ENCODE data around the gene ZFYVE26. TPM values are rescaled to one million over a fixed set of nuclear protein-coding genes. Genes with fewer than 3 reads are reported as not detected.
"Not testable (repeated sequence)": the region's sequence is repeated elsewhere in the genome, so short reads cannot be mapped to it uniquely, and the experiment has no call there.

The ZFYVE26 gene
- total RNA-seq: 22.0 TPM

DNA sequence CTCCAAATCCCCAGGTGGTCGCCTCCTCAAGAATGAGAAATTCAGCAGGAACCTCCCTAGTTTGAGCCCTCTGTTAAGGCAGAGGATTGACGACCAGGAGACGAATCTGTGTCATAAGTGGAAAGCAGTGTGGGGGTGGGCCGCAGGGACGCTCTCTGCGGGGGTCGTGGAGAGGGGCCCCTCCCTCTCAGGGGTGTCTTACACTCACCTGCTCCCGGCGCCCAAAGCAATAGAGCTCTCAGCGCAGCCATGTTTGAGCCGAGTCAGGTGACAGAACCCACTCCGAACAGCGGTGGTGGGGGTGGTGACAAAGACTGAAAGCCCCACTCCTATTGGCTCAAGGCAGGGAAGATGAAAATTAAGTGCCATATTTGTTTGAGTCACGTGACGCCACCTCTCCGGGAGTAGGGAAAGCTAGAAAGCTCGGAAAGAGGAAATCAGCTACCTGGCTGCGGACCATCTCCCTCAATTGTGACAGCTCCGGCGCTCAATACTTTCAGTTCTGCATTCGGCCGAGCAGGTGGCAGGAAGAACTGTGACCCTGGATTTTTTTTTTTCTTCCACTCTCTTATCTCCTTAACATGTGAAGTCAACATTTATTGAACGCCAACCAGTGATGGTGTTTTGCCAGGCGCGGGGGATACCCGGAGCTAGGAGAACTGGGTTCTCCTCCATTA, at the start of gene ZFYVE26:
TSS of gene ZFYVE26 (minus strand) at position 265 of the 677 bp plus-strand sequence. CDS start 627 bp downstream, outside the sequence.
- DNase-seq: peak; percentile 92

DNA sequence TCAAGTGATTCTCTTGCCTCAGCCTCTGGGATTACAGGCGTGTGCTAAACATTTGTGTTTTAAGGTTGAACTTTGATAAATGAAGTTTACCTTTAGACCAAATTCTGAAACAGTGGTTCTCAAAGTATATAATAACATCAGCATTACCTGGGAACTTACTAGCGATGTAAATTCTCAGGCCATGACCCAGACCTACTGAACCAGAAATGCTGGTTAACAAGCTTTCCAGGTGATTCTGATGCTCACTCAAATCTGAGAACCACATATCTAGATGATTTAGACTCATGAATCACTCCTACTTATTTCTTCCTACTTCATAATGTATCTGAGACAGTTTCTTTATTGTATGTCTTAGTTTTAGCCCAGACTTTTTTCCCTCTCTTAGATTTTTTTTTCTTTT, 46.8 kb upstream of the ZFYVE26 start:
- DNase-seq: no peak

DNA sequence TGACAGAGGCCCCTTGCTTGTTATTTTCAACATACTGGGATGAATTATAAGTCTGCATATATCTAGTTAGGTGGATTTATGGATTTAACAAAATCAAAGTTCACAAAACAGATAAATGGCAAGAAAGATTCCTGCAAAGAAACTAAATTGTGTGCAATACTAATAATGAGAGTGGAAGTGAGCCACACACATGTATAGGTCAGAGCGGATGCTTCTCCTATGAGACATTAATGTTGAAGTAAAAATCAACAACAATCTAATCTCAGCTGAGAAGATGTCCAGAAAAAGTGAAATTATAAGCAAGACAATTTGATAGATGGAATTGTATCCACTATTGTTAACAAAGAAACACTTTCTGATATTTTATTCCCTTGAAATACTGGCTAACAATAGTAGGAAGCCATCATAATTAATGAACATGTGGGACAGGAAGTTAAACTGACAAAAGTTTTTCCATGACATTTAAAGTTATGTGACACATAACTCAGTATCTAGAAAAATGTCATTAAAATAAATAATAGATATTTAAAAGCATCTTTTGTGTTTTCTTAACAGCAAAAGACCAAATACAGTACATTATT, 42.9 kb upstream of the ZFYVE26 start:
- no peak for DNase-seq

DNA sequence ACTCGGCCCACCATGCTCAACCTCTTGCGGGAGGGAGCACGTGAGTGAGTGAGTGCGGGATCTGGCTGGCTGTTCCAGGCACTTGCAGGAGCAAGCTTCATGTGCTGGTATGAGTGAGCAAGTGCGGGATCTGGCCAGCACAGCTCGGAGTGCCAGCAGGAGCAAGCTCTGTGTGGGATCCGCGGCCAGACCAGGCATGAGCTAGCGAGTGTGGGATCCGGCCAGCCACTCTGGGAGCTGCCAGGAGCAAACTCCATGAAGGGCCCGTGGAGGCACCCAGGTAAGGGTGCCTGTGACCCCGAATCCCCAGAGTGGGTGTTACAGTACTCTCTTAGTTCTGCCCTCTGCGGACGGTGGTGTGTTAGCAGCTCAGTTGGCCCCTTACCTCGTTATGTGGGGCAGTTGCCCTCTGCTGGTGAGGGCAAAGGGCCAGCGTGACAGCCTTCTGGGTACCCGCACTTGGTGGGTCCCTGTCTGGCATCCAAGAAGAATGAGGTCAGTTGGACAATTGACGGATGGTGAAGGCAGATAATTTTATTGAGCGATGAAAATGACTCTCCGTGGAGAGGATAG, 41.5 kb upstream of the ZFYVE26 start:
- no peak for DNase-seq

DNA sequence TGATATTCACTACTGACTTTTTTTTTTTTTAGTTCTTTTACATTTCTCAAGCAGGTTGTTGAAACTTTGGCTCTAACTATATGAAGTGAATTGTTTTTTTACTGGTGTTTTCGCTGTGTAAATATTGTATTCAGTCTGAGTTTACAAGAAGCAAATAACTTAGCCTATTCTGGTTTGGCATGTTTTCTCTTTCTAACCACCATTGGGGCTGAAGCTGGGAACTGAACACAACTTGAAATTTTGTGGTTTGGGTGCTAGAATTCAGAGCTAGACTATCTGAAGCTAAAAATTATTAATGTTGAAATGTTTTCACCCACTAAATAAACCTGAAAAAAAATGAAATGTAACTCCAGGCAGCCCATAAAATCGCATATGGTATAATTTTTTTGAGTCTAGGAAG, 40.4 kb upstream of the ZFYVE26 start:
- no peak for DNase-seq

DNA sequence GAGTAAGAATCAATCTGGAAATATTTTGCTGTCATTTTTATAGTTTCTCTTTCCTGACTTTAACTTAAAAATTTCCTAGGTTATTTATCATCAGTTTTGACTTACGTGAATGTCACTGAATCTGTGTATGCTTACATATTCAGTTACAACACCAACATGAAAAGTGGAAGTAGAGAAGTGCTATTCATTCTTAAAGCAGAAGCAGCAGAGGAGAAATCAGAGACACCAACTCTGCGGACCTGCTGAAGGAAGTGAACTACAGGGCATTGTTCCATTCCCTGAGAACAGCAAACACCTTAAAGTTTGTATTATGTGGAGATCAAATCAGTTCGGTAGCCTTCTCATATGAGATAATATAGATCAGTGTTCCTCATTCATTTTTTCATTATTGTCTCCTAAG, 37.3 kb upstream of the ZFYVE26 start:
- DNase-seq: no peak

DNA sequence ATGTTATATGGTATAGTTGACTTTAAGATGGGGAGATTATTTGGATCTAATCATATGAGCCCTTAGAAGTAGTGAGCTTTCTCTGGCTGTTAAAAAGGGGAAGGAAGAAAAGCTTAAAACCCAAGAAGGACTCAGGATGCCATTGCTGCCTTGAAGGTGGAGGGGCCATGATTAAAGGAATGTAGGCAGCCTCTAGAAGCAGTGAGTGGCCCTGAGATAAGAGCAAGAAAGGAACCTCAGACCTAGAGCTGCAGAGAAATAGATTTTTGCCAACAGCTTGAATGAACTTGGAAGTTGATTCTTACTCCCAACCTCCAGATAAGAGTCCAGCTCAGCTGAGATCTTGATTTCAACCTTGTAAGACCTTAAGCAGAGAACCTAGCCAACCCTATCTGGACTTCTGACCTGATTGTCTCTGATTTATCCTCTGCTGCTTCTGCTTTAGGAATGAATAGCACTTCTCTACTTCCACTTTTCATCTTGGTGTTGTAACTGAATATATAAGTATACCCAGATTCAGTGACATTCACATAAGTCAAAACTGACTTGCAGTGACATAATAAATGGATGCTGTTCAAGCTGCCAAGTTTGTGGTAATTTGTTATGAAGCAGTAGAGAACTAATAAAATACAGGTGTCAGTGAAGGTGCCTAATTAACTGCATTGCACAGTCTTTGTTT, 36.7 kb upstream of the ZFYVE26 start:
- no peak for DNase-seq

DNA sequence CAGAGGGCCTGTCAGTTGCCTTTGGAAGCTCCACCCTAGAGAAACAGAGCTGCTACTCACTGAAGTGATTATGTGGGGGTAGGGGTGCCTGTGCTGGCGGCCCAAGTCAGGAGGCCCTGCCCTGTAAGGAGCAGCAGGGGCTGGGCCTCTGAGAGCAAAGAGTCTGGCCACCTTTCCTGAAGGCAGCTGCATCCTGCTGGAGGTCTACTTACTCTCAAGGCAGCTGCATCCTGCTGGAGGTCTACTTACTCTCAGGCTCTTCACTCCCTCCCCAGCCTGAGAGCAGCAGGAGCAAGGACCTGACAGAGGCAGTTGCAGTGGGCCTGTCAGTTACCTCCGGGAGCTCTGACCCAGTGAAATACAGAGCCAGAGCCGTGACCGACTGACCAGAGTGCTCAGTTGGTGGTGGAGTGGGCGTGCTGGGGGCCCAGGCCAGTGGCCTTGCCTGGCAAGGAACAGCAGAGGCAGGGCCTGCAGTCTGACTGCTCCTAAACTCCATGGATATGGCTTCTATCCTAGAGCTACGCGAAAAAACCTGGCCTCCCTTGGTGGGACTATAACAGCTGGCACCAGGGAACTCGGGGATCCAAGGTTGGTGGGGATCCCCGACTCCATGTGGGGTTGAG, 35.5 kb upstream of the ZFYVE26 start:
- no peak for DNase-seq

DNA sequence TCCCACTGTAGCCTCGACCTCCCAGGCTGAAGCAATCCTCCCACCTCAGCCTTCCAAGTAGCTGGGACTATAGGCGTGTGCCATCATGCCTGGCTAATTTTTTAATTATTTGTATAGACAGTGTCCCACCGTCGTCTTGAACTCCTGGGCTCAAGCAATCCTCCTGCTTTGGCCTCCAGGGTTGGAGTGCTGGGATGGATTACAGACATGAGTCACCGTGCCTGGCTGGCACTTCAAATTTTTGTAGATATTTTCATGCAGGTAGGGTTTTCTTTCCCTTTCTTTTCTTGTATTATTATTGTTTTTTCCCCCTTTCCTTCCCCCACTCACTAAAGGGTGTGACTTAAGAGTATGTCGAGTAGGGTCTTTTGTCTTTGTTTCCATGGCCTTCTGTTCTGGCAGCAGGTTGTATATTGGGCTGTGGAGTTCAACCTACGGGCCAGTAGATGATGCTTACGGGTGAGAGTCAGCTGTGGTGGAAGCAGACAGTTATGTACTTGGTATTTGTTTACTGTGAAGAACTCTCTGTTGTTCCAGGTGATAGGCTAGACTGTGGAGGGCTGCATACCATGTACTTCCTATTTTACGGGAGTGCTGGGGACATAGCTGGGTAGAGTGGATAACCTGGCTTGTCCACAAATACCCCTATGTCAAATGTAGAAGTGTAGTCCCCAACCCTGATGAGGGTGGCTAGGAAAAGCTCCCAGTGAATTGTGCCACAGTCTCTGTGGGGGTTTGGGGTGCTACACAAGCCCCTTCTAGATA, 33.9 kb upstream of the ZFYVE26 start:
- DNase-seq: no peak

DNA sequence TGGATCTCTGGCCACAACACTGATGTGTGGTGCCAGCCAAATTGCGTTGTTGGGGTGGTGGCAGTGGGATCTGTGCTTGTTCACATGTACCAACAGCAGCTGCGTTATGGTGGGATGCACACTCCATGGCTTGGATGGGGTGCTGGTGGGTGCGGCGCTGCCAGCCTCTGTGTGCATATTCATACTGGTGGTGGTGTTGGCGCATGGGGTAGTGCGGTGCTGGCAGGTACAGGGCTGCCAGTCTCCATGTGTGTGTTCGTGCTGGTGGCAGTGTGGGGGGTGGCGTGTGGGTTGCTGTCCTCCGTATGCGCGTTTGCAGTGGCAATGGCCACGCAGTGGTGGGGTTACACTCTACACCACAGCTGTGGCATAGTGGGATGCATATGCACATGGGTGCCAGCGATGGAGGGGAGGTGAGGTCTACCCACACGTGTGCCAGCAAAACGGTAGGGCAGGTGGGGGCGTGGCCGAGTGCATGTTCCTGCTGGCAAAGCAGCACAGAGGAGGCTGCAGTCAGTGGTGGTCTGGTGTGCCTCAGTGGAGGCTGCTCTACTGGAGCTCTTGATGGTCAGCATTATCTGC, 29.7 kb upstream of the ZFYVE26 start:
- no peak for DNase-seq

DNA sequence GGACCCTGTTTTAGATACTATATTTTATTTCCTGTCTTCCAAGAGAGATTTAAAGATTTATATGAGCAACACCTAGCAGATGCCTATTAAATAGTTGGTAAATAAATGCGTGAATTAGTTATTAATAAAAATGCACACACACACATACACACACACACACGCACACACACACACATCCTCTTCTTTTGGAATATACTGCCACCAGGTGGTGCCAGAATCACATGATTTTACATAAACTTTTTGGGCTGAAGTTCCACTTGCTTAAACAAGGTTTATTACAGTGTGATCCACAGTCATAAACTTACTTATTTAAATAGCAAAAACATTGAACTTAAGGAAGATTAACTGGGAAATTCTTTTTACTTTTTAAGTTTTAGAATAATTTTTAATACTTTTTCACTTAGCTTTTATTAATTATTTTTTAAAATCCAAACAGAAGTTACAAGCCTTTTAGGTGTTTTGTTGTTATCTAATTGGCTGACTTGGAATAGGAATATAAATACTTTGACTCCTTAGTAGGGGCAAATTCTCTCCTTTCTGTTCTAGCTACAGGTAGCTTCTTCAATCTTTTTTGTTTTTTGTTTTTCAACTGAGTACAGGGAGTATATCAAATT, 20.7 kb upstream of the ZFYVE26 start:
- DNase-seq: no peak

DNA sequence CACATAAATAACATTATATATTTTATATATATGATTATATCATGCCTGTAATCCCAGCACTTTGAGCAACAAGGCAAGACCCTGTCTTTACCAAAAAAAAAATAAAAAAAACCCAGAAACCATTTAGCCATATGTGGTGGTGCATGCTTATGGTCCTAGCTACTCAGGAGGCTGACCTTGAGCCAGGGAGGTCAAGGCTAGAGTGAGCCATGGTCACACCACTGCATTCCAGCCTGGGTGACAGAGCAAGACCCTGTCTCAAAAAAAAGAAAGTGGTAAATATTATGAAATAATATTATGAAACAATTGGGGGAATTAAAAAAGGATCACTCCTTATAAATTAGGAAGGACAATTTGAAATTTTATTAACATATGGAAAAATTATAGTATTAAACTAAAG, 19.2 kb upstream of the ZFYVE26 start:
- no peak for DNase-seq

DNA sequence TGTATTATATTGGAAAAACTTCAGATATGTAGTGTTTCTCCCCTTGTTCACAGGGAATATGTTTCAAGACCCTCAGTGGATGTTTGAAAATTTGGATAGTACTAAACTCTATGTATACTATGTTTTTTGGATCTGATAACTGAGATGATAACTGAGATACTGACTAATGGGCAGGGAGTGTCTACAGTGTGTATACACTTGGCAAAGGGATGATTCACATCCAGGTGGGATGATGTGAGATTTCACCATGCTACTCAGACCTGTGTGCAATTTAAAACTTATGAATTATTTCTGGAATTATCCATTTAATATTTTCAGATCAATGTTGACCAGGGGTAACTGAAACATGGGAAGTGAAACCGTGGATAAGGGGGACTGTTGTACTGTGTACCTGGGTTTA, 17.0 kb upstream of the ZFYVE26 start:
- DNase-seq: no peak

DNA sequence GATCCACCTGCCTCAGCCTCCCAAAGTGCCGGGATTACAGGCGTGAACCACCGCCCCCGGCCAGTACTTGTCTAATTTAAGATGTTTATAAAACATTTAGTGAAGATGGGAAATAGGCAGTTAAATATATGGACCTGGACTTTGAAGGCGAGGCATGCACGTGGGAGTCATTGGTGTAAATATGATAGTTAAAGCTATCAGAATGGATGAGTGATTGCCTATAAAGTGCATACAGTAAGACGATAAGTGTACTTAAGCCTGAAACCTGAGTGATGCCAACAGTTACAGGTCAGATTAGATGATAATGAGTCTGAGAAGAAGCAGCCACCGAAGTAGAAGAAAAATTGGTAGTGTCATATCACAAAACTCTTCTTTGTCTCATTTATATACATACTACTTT, 14.7 kb upstream of the ZFYVE26 start:
- DNase-seq: no peak

DNA sequence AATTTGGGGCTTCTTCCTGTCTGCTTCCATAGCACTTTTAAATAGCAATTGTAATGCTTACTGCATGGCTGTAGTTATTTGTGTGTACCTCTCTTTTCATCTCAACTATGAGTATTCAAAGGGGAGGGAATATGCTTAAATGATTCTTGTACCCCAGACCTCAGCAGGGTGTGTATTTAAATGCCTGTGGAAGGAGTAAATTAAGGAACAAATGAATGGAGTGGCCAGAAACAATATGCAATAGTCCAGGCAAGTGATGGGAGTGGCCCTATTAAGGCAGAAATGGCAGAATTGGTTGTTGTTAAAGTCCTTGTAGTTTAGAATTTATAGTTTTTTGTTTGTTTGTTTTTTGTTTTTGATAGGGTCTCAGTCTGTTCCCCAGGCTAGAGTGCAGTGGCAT, 4.7 kb upstream of the ZFYVE26 start:
- no peak for DNase-seq

DNA sequence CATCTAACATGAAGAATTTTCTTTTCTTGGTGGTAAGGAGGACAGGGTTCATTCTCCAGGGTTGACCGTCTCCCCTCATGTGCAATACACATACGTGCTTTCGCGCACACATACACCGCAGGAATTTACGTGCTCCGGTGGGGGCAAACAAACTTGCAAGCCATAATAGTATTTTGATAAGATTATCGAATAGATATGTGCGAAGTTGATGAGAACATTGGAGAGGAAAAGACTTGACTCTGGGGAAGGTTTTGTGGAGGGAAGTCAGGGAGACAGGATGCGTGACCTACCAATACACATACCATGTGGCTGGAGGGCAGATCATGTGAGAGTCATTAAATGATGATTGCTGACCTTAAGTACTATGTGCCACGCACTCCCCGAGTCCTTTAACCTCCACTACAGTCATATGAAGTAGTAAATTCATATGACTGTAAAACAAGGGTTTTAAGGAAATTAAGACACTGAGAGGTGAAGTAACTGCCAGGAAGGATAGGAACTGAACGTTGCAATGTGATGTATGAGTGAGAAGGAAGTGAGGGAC, 4.1 kb upstream of the ZFYVE26 start:
- DNase-seq: no peak

DNA sequence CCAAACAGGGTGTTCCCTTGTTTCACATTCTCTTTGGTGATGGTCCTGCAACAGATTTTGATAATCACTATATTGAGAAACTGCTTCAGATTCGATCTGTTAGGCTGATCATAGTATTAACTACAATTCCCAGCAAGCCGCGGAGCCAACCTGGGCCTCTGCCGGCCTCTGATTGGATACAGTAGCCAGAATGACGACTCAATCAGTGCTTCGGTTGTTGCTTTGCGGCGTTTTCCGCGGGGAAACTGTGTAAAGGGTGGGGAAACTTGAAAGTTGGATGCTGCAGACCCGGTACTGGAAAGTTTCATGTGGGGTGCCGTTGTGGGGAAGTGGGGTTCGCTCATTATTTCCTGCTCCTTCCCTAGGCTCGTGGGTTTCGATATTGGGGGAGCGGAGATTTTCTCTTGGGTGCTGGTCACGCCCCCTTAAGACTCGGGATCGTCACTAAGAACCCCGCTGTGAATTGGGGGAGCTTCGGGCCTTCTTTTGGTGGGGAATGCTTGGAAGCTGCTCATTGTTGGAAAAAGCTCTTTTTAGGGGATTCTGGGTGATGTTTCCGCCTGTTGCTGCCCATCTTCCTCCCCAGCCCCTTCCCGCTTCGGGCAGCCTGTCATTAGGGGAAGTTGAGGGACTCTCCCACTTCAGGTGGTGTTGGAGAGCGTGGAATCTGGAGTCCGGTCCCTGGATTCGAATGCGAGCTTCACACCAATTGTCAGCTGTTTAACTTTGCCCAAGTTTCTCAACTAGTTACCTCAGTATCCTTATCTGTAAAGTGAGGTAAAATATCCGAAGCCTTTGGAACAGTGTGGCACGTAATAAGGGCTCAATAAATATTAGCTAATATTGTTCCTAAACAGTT, 3.4 kb upstream of the ZFYVE26 start, which contains the start of gene RAD51B:
TSS of gene RAD51B (plus strand) at position 217 of the 859 bp plus-strand sequence.
- peak; percentile 78 for DNase-seq

DNA sequence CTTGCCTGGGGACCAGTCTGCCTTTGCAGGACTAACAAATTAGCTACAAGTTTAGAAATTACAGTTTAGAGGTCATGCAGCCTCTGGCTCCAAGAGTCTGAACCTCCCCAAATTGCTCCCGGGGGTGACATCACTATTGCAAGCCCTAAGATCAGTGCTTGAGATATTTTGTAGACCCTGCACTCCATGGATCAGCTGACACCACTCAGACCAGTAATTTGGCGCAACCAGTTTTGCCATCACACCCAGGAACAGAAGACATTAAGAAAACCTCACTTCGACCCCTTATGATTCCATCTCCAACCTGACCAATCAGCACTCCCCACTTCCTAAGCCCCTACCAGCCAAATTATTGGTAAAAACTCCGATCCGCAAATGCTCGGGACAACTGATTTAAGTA, 2.1 kb upstream of the ZFYVE26 start:
- not testable (repeated sequence) for DNase-seq

DNA sequence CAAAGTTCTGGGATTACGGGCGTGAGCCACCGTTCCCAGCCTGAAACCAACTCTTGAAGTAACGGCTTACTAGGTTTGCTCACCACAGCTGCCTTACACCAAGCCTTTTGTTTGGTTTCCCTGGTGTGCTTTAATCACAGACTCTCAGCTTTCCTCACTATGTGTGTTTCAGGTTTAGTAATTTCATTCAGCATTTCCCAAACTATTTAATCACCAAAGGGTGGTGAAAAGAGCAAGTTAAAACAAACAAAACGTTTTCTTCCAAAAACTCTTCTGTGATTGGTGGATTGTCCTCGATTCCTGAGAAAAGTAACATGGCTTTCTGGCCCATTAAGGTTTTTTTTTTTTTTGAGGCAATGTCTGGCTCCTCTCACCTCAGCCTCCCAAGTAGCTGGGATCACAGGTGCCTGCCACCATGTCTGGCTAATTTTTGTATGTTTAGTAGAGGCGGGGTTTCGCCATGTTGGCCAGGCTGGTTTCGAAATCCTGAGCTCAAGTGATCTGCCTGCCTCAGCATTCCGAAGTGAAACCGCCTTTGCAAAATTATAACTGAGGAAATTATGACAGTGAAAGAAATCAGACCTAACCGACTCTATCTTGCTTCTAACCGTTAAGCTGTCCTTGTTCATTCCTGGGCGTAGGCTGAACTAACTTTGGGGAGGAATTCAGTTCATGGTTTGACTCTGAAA, 1.5 kb upstream of the ZFYVE26 start:
- no peak for DNase-seq

Data from occipital lobe (tissue), 2 donors.